GM18517 (cell line): ENCODE measurements around the gene LHPP.
"Not testable (repeated sequence)": the region's sequence is repeated elsewhere in the genome, so short reads cannot be mapped to it uniquely, and the experiment has no call there.

ENCODE experiments used
- ATAC-seq: cut with Tn5 transposase; IDR thresholded peaks from one replicate; pipeline ENCODE4 v1.9.1; 2021; ENCODE audit warnings: mild to moderate bottlenecking, moderate library complexity; ENCODE audit not compliant: unreplicated experiment

Gene LHPP

GRCh38 chr10:124568848-124569622, 107.4 kb downstream of the LHPP start:
- no peak for ATAC-seq

GRCh38 chr10:124569623-124570470, 108.2 kb downstream of the LHPP start:
- no peak for ATAC-seq

- no peak for ATAC-seq
Observed at GRCh38 chr10:124570646-124571045, 109.0 kb downstream of the LHPP start.

- ATAC-seq: no peak
Observed at GRCh38 chr10:124572751-124573150, 111.1 kb downstream of the LHPP start.

GRCh38 chr10:124573726-124574455, 112.3 kb downstream of the LHPP start:
- no peak for ATAC-seq

GRCh38 chr10:124574456-124575070, 112.9 kb downstream of the LHPP start:
- ATAC-seq: no peak

- no peak for ATAC-seq
Observed at GRCh38 chr10:124575107-124576035, 113.7 kb downstream of the LHPP start.

- ATAC-seq: no peak
Observed at GRCh38 chr10:124576526-124577420, 115.2 kb downstream of the LHPP start.

- ATAC-seq: no peak
Observed at GRCh38 chr10:124577651-124578050, 116.0 kb downstream of the LHPP start.

GRCh38 chr10:124578231-124579010, 116.8 kb downstream of the LHPP start:
- no peak for ATAC-seq

GRCh38 chr10:124579011-124579399, 117.4 kb downstream of the LHPP start:
- ATAC-seq: no peak

- no peak for ATAC-seq
Observed at GRCh38 chr10:124586142-124586541, 124.5 kb downstream of the LHPP start.

- no peak for ATAC-seq
Observed at GRCh38 chr10:124587811-124588211, 126.2 kb downstream of the LHPP start.

GRCh38 chr10:124588341-124588735, 126.7 kb downstream of the LHPP start:
- ATAC-seq: not testable (repeated sequence)

- ATAC-seq: no peak
Observed at GRCh38 chr10:124588736-124589490, 127.3 kb downstream of the LHPP start.

- ATAC-seq: no peak
Observed at GRCh38 chr10:124589491-124590041, 127.9 kb downstream of the LHPP start.
